HG03103 (cell line): ENCODE measurements around the gene FAM217A.
"Not testable (repeated sequence)": the region's sequence is repeated elsewhere in the genome, so short reads cannot be mapped to it uniquely, and the experiment has no call there.

Source experiments
- ATAC-seq: cut with Tn5 transposase; IDR thresholded peaks from one replicate; pipeline ENCODE4 v1.9.1; 2021; ENCODE audit warnings: low read depth; ENCODE audit not compliant: unreplicated experiment

FAM217A gene

GRCh38 chr6:4078691-4079471 lies at the start of gene FAM217A:
Gene FAM217A, minus strand, starts transcription at chr6:4079137. Its CDS starts 1,723 bp downstream, at chr6:4077414.
- ATAC-seq: no peak

GRCh38 chr6:4128072-4128471 lies 49.1 kb upstream of the FAM217A start:
- no peak for ATAC-seq

GRCh38 chr6:4125933-4126864 lies 47.3 kb upstream of the FAM217A start:
- ATAC-seq: no peak

GRCh38 chr6:4125500-4125899 lies 46.6 kb upstream of the FAM217A start:
- ATAC-seq: no peak

- ATAC-seq: no peak
These were observed 45.4 kb upstream of the FAM217A start for GRCh38 chr6:4124351-4124750.

GRCh38 chr6:4115741-4116140 lies 36.8 kb upstream of the FAM217A start:
- no peak for ATAC-seq

GRCh38 chr6:4114123-4114522 lies 35.2 kb upstream of the FAM217A start:
- ATAC-seq: no peak

GRCh38 chr6:4113649-4114048 lies 34.7 kb upstream of the FAM217A start:
- ATAC-seq: no peak

- no peak for ATAC-seq
These were observed 33.4 kb upstream of the FAM217A start for GRCh38 chr6:4112366-4112765.

- not testable (repeated sequence) for ATAC-seq
These were observed 30.5 kb upstream of the FAM217A start for GRCh38 chr6:4109363-4109815.

- no peak for ATAC-seq
These were observed 29.7 kb upstream of the FAM217A start for GRCh38 chr6:4108561-4109093.

- no peak for ATAC-seq
These were observed 28.9 kb upstream of the FAM217A start for GRCh38 chr6:4107873-4108272.

- ATAC-seq: no peak
These were observed 27.1 kb upstream of the FAM217A start for GRCh38 chr6:4105980-4106536.

- ATAC-seq: no peak
These were observed 25.0 kb upstream of the FAM217A start for GRCh38 chr6:4103929-4104328.

GRCh38 chr6:4102687-4103244 lies 23.8 kb upstream of the FAM217A start:
- ATAC-seq: no peak

- ATAC-seq: no peak
These were observed 22.4 kb upstream of the FAM217A start for GRCh38 chr6:4101298-4101697.

- no peak for ATAC-seq
These were observed 21.7 kb upstream of the FAM217A start for GRCh38 chr6:4100655-4101054.

- no peak for ATAC-seq
These were observed 14.4 kb upstream of the FAM217A start for GRCh38 chr6:4093288-4093687.

GRCh38 chr6:4091941-4092340 lies 13.0 kb upstream of the FAM217A start:
- ATAC-seq: no peak

GRCh38 chr6:4090043-4090442 lies 11.1 kb upstream of the FAM217A start:
- ATAC-seq: not testable (repeated sequence)

- ATAC-seq: no peak
These were observed 9.8 kb upstream of the FAM217A start for GRCh38 chr6:4088704-4089103.
